Endothelial cell of umbilical vein (primary cell): ENCODE measurements around the gene PGAP1.

Experiments used
- CTCF ChIP-seq, 2 donors: IDR thresholded peaks; 1 replicate in 1 of 2; 2 replicates in 1 of 2; pipeline ENCODE4 v1.5.1; 2011; ENCODE audit warnings: low read length in 2 of 2, mild to moderate bottlenecking in 2 of 2, moderate library complexity in 2 of 2, control low read depth in 1 of 2, inconsistent platforms in 1 of 2, low read depth in 1 of 2; ENCODE audit not compliant: insufficient read depth in 1 of 2; ENCODE audit errors: extremely low read depth in 1 of 2
- EZH2 ChIP-seq: IDR thresholded peaks from 2 replicates; pipeline ENCODE4 v1.6.1; 2012; ENCODE audit warnings: borderline replicate concordance, low read depth, mild to moderate bottlenecking, moderate library complexity, low read length, inconsistent platforms; ENCODE audit not compliant: severe bottlenecking
- FOS ChIP-seq: IDR thresholded peaks from 2 replicates; pipeline ENCODE4 v1.6.1; 2011; ENCODE audit warnings: mild to moderate bottlenecking, low read length, moderate library complexity, borderline replicate concordance; ENCODE audit not compliant: insufficient read depth
- POLR2A ChIP-seq: IDR thresholded peaks from 2 replicates; pipeline ENCODE4 v1.6.1; 2012; ENCODE audit warnings: low read depth, mild to moderate bottlenecking, control low read depth, low read length
- POLR2AphosphoS5 ChIP-seq: IDR thresholded peaks from 2 replicates; pipeline ENCODE4 v1.6.1; 2012; ENCODE audit warnings: low read depth, mild to moderate bottlenecking, control low read depth, low read length, moderate library complexity; ENCODE audit not compliant: insufficient read depth

DNA sequence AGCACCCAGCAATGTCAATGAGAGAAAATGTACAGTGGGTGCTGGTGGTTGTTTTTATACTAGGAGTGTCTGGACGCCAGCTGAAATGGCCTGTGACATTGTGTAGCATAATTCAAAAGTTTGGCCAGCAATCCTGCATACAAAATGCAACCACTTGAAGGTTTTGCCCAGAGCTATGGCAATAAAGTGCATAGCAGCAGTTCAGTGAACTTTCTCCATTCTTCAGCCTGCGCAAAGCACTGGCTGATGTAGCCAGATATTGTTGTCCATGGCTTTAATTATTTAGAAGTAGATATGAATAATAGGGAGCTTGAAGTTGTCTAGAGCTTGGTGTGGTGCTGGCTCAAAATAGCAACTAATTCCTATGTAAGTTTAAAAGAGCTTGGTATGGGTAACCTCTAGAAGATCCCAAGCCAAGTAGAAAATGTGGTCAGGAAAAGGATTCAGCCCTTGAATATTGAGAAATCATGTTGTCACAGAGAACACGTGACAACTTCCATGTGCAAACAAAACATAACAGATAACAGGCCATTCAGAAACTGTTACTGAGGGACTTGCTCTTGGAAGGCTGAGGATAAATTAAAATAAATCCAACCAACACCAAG is 33.3 kb upstream of the PGAP1 start:
- no peak for TF ChIP-seq EZH2
- TF ChIP-seq CTCF (IDR thresholded peaks at IDR 0.05; ENCODE audit: extremely low read depth in 1 of 2, insufficient read depth in 1 of 2, low read depth in 1 of 2, low read length in 2 of 2): no peak
- TF ChIP-seq POLR2AphosphoS5: no peak
- no peak for TF ChIP-seq POLR2A
- no peak for TF ChIP-seq FOS
